B cell (primary cell): ENCODE data around the gene PPM1N. TPM values are rescaled to one million over a fixed set of nuclear protein-coding genes. Genes with fewer than 3 reads are reported as not detected.

Source experiments
- ATAC-seq: fragments of 200-7000 bp; cut with Tn5 transposase; one replicate; pipeline ENCODE4 v1.10.0; 2021; ENCODE audit warnings: low read depth, mild to moderate bottlenecking, moderate number of reproducible peaks, moderate library complexity
- CTCF ChIA-PET: fragments of 350-600 bp; sonication (Branson Sonifier 250); formaldehyde crosslinking; loops from one replicate; lab custom pipeline; 2021; ENCODE audit warnings: antibody characterized with exemption, inconsistent platforms; lab: Charles Lee
- POLR2A ChIA-PET: fragments of 350-600 bp; sonication (Branson Sonifier 250); formaldehyde crosslinking; loops from one replicate; lab custom pipeline; 2021; ENCODE audit warnings: antibody characterized with exemption; lab: Charles Lee
- DNase-seq: peaks from one replicate; pipeline ENCODE4 v3.0.0; 2013
- H2AFZ ChIP-seq: 2 replicates; pipeline ENCODE4 v1.6.1; 2012; ENCODE audit warnings: mild to moderate bottlenecking, low read depth, low read length; ENCODE audit not compliant: insufficient read depth, poor library complexity, severe bottlenecking
- H3K27ac ChIP-seq, 2 donors: 1 replicate in 1 of 2; 2 replicates in 1 of 2; pipeline ENCODE4 v1.5.1; 2012 to 2013; ENCODE audit warnings: low read length in 2 of 2, mild to moderate bottlenecking in 2 of 2, moderate library complexity in 1 of 2
- H3K27me3 ChIP-seq, 4 experiments: fragments of 200-600 bp in 1 of 4; sonication (generic) in 1 of 4; replicated peaks in 1 of 4; 1 replicate in 2 of 4; 2 replicates in 2 of 4; pipeline versions ENCODE4 v1.6.1 to v1.7.0; 2013 to 2016; ENCODE audit warnings: low read length in 3 of 4, mild to moderate bottlenecking in 2 of 4, mixed read lengths in 1 of 4, moderate library complexity in 1 of 4; ENCODE audit not compliant: insufficient read depth in 4 of 4, control insufficient read depth in 3 of 4; ENCODE audit errors: control extremely low read depth in 1 of 4
- H3K36me3 ChIP-seq, 2 experiments: replicated peaks in 1 of 2; 1 replicate in 1 of 2; 2 replicates in 1 of 2; pipeline versions ENCODE4 v1.6.1 to v1.7.1; 2013; ENCODE audit warnings: low read length in 1 of 2; ENCODE audit not compliant: insufficient read depth in 2 of 2, control insufficient read depth in 1 of 2; ENCODE audit errors: control extremely low read depth in 1 of 2, extremely low read depth in 1 of 2
- H3K4me1 ChIP-seq, 2 donors: fragments of 200-600 bp in 1 of 2; sonication (generic) in 1 of 2; 1 replicate in 1 of 2; 2 replicates in 1 of 2; pipeline versions ENCODE4 v1.5.1 to v1.6.1; 2013 to 2017; ENCODE audit warnings: low read length in 2 of 2; ENCODE audit not compliant: control insufficient read depth in 2 of 2, insufficient read depth in 2 of 2
- H3K4me2 ChIP-seq: replicated peaks from 2 replicates; pipeline ENCODE3; 2012; ENCODE audit warnings: mild to moderate bottlenecking, low read depth, low read length; ENCODE audit not compliant: poor library complexity, severe bottlenecking
- H3K4me3 ChIP-seq, 5 experiments: fragments of 200-600 bp in 1 of 5; sonication (generic) in 1 of 5; 1 replicate in 3 of 5; 2 replicates in 2 of 5; pipeline versions ENCODE4 v1.5.1 to v1.7.0; 2011 to 2016; ENCODE audit warnings: low read length in 4 of 5, mild to moderate bottlenecking in 4 of 5, low read depth in 2 of 5, control low read depth in 1 of 5, moderate library complexity in 1 of 5; ENCODE audit not compliant: insufficient read depth in 1 of 5; ENCODE audit errors: control extremely low read depth in 1 of 5, extremely low read depth in 1 of 5
- H3K79me2 ChIP-seq: fragments of 200-600 bp; sonication (generic); one replicate; pipeline ENCODE4 v1.6.0; 2016; ENCODE audit warnings: low read length; ENCODE audit not compliant: control insufficient read depth, insufficient read depth
- H3K9ac ChIP-seq: fragments of 200-600 bp; sonication (generic); 2 replicates; pipeline ENCODE4 v1.6.1; 2017; ENCODE audit warnings: mild to moderate bottlenecking, low read length, moderate library complexity
- H3K9me3 ChIP-seq, 3 donors: one replicate each; pipeline versions ENCODE4 v1.6.1 to v1.7.1; 2013; ENCODE audit warnings: low read length in 2 of 3; ENCODE audit not compliant: control insufficient read depth in 2 of 3, insufficient read depth in 1 of 3; ENCODE audit errors: control extremely low read depth in 1 of 3
- H4K20me1 ChIP-seq: 2 replicates; pipeline ENCODE4 v1.6.0; 2012; ENCODE audit warnings: mild to moderate bottlenecking, low read length; ENCODE audit not compliant: insufficient read depth, control insufficient read depth, poor library complexity, severe bottlenecking
- H3K27ac Mint-ChIP-seq: one replicate; pipeline ENCODE4 v1.8.0; 2021; ENCODE audit warnings: mixed read lengths
- H3K27me3 Mint-ChIP-seq: one replicate; pipeline ENCODE4 v1.8.0; 2021; ENCODE audit warnings: mixed read lengths
- H3K4me1 Mint-ChIP-seq: one replicate; pipeline ENCODE4 v1.8.0; 2021; ENCODE audit warnings: mixed read lengths
- H3K4me3 Mint-ChIP-seq: one replicate; pipeline ENCODE4 v1.8.0; 2021; ENCODE audit warnings: mixed read lengths
- H3K9me3 Mint-ChIP-seq: one replicate; pipeline ENCODE4 v1.8.0; 2022; ENCODE audit warnings: mixed read lengths; ENCODE audit not compliant: insufficient read depth
- CTCF ChIP-seq: fragments of 200-600 bp; IDR thresholded peaks from one replicate; pipeline ENCODE4 v1.8.0; 2022; ENCODE audit warnings: antibody characterized with exemption, mild to moderate bottlenecking
- EZH2 ChIP-seq: IDR thresholded peaks from 2 replicates; pipeline ENCODE4 v1.6.1; 2012; ENCODE audit warnings: borderline replicate concordance, low read depth, mild to moderate bottlenecking, moderate library complexity, low read length; ENCODE audit not compliant: insufficient read depth, poor library complexity, severe bottlenecking
- WGBS: methylation state at CpG from one replicate; pipeline ENCODE4 v1.1.5; 2013; ENCODE audit warnings: missing lambda C conversion rate; ENCODE audit not compliant: insufficient coverage; 5-methylcytosine and 5-hydroxymethylcytosine counted together
- intact Hi-C: fragments of 100-400 bp; cut with micrococcal nuclease; formaldehyde crosslinking; loops from one replicate; pipeline ENCODE4 v1.10.0; 2022
- polyA plus RNA-seq: library from polyadenylated mRNA; depleted of rRNA; stranded (reverse); fragments of >200 nt; gene quantifications from 2 replicates; pipeline ENCODE4 v1.2.3, GENCODE V29; 2012
- total RNA-seq, 2 donors: library from RNA; stranded (reverse); fragments of 120-200 nt in 1 of 2; gene quantifications; 1 replicate in 1 of 2; 2 replicates in 1 of 2; pipeline versions ENCODE4 v1.2.3 to v1.2.4, GENCODE V29; 2013 to 2022

The PPM1N gene
- total and polyA plus RNA-seq, 2 donors (not counting 1 experiment from before 2014, with no cell fraction given), result 2.6 to 6.5 TPM

GRCh38 chr19:45484273-45484945 is 13.8 kb upstream of the PPM1N start:
- ChIA-PET CTCF (interaction anchor here (0.6 to 10.4 kb wide), 17 partner anchors 11 to 158 kb away, joined by 3 to 453 read pairs (median 11); partner anchors contain the start of genes FOSB and RTN2), POLR2A (interaction anchor here (0.6 to 1.6 kb wide), 2 partner anchors 15 to 1627 kb away, joined by 5 to 7 read pairs; no protein-coding TSS in a partner anchor)
- peaks cover 3 to 9% of the 10 kb centered on the region in 2 donors for H3K4me1 ChIP-seq
- no peak for TF ChIP-seq EZH2
- no peak for TF ChIP-seq CTCF
- no peak overlapping the region for H3K9ac ChIP-seq
- H3K27ac ChIP-seq, result no peak overlapping the region
- no peak overlapping the region for H3K4me3 ChIP-seq
- intact Hi-C loops, result loop anchor here (2.0 to 10.0 kb wide), 3 partner anchors 16 to 240 kb away; partner anchors contain the start of gene EXOC3L2
- peak; percentile 30 for DNase-seq
- no peak for ATAC-seq
- Mint-ChIP-seq H3K4me1 (peaks cover 12% of the 10 kb centered on the region), H3K4me3 (no peak overlapping the region), H3K9me3 (no peaks in the 10 kb centered on the region), H3K27ac (no peak overlapping the region), H3K27me3 (no peaks in the 10 kb centered on the region)
- WGBS, result 100% methylated on average over 3 of the region's 13 CpGs
- no peaks in the 10 kb centered on the region for H3K79me2 ChIP-seq
- no peaks in the 10 kb centered on the region for H3K9me3 ChIP-seq
- no peak overlapping the region for H2AFZ ChIP-seq
- H4K20me1 ChIP-seq, result no peaks in the 10 kb centered on the region
- no peaks in the 10 kb centered on the region for H3K36me3 ChIP-seq
- no peak overlapping the region for H3K4me2 ChIP-seq
- no peaks in the 10 kb centered on the region for H3K27me3 ChIP-seq
